ENCODE measurements around the gene L3MBTL4.

The L3MBTL4 gene

GRCh38 chr18:6414723-6415417, at the start of gene L3MBTL4:
L3MBTL4 (minus strand) TSS chr18:6414911; CDS start chr18:6311625, 103,286 bp downstream.
- Histone ChIP-seq H3K9me3 (ENCODE audit: control insufficient read depth, insufficient read depth, low read length) (no peaks in the 10 kb centered on the region), H3K9ac (ENCODE audit: low read depth, low read length) (peak within 1 kb of the TSS; percentile 55), H3K36me3 (ENCODE audit: control insufficient read depth, insufficient read depth, low read length) (no peaks in the 10 kb centered on the region), H3K4me3 (ENCODE audit: low read depth, low read length) (peak within 1 kb of the TSS; percentile 67), H3K4me1 (ENCODE audit: control insufficient read depth, insufficient read depth, low read length) (no peaks in the 10 kb centered on the region), H3K27me3 (ENCODE audit: control insufficient read depth, insufficient read depth, low read length) (peaks cover 15% of the 10 kb centered on the region)

GRCh38 chr18:6452194-6452593, 37.5 kb upstream of the L3MBTL4 start:
- H3K36me3 ChIP-seq (ENCODE audit: control insufficient read depth, insufficient read depth, low read length), result no peaks in the 10 kb centered on the region
- no peaks in the 10 kb centered on the region for H3K27me3 ChIP-seq (ENCODE audit: control insufficient read depth, insufficient read depth, low read length)
- H3K9ac ChIP-seq (ENCODE audit: low read depth, low read length), result no peak overlapping the region
- no peaks in the 10 kb centered on the region for H3K4me1 ChIP-seq (ENCODE audit: control insufficient read depth, insufficient read depth, low read length)
- H3K4me3 ChIP-seq (ENCODE audit: low read depth, low read length), result no peak overlapping the region
- H3K9me3 ChIP-seq (ENCODE audit: control insufficient read depth, insufficient read depth, low read length), result no peaks in the 10 kb centered on the region

GRCh38 chr18:6449213-6449612, 34.5 kb upstream of the L3MBTL4 start:
- H3K27me3 ChIP-seq (ENCODE audit: control insufficient read depth, insufficient read depth, low read length), result no peaks in the 10 kb centered on the region
- H3K4me3 ChIP-seq (ENCODE audit: low read depth, low read length), result no peak overlapping the region
- no peaks in the 10 kb centered on the region for H3K4me1 ChIP-seq (ENCODE audit: control insufficient read depth, insufficient read depth, low read length)
- H3K36me3 ChIP-seq (ENCODE audit: control insufficient read depth, insufficient read depth, low read length), result no peaks in the 10 kb centered on the region
- no peak overlapping the region for H3K9ac ChIP-seq (ENCODE audit: low read depth, low read length)
- H3K9me3 ChIP-seq (ENCODE audit: control insufficient read depth, insufficient read depth, low read length), result no peaks in the 10 kb centered on the region

- no peak overlapping the region for H3K4me3 ChIP-seq (ENCODE audit: low read depth, low read length)
- no peaks in the 10 kb centered on the region for H3K9me3 ChIP-seq (ENCODE audit: control insufficient read depth, insufficient read depth, low read length)
- no peaks in the 10 kb centered on the region for H3K4me1 ChIP-seq (ENCODE audit: control insufficient read depth, insufficient read depth, low read length)
- H3K36me3 ChIP-seq (ENCODE audit: control insufficient read depth, insufficient read depth, low read length), result no peaks in the 10 kb centered on the region
- no peak overlapping the region for H3K9ac ChIP-seq (ENCODE audit: low read depth, low read length)
- no peaks in the 10 kb centered on the region for H3K27me3 ChIP-seq (ENCODE audit: control insufficient read depth, insufficient read depth, low read length)
Measured at GRCh38 chr18:6444466-6445228, 29.9 kb upstream of the L3MBTL4 start.

GRCh38 chr18:6441200-6441599, 26.5 kb upstream of the L3MBTL4 start:
- no peak overlapping the region for H3K9ac ChIP-seq (ENCODE audit: low read depth, low read length)
- H3K36me3 ChIP-seq (ENCODE audit: control insufficient read depth, insufficient read depth, low read length), result no peaks in the 10 kb centered on the region
- H3K4me1 ChIP-seq (ENCODE audit: control insufficient read depth, insufficient read depth, low read length), result no peaks in the 10 kb centered on the region
- H3K9me3 ChIP-seq (ENCODE audit: control insufficient read depth, insufficient read depth, low read length), result no peaks in the 10 kb centered on the region
- H3K4me3 ChIP-seq (ENCODE audit: low read depth, low read length), result no peak overlapping the region
- H3K27me3 ChIP-seq (ENCODE audit: control insufficient read depth, insufficient read depth, low read length), result no peaks in the 10 kb centered on the region

GRCh38 chr18:6437937-6438818, 23.5 kb upstream of the L3MBTL4 start:
- Histone ChIP-seq H3K36me3 (ENCODE audit: control insufficient read depth, insufficient read depth, low read length) (no peaks in the 10 kb centered on the region), H3K27me3 (ENCODE audit: control insufficient read depth, insufficient read depth, low read length) (no peaks in the 10 kb centered on the region), H3K4me3 (ENCODE audit: low read depth, low read length) (no peak overlapping the region), H3K9me3 (ENCODE audit: control insufficient read depth, insufficient read depth, low read length) (no peaks in the 10 kb centered on the region), H3K4me1 (ENCODE audit: control insufficient read depth, insufficient read depth, low read length) (no peaks in the 10 kb centered on the region), H3K9ac (ENCODE audit: low read depth, low read length) (no peak overlapping the region)

GRCh38 chr18:6435731-6436130, 21.0 kb upstream of the L3MBTL4 start:
- Histone ChIP-seq H3K9me3 (ENCODE audit: control insufficient read depth, insufficient read depth, low read length) (no peaks in the 10 kb centered on the region), H3K36me3 (ENCODE audit: control insufficient read depth, insufficient read depth, low read length) (no peaks in the 10 kb centered on the region), H3K4me3 (ENCODE audit: low read depth, low read length) (no peak overlapping the region), H3K4me1 (ENCODE audit: control insufficient read depth, insufficient read depth, low read length) (no peaks in the 10 kb centered on the region), H3K27me3 (ENCODE audit: control insufficient read depth, insufficient read depth, low read length) (no peaks in the 10 kb centered on the region), H3K9ac (ENCODE audit: low read depth, low read length) (no peak overlapping the region)

- Histone ChIP-seq H3K4me1 (ENCODE audit: control insufficient read depth, insufficient read depth, low read length) (no peaks in the 10 kb centered on the region), H3K36me3 (ENCODE audit: control insufficient read depth, insufficient read depth, low read length) (no peaks in the 10 kb centered on the region), H3K9me3 (ENCODE audit: control insufficient read depth, insufficient read depth, low read length) (no peaks in the 10 kb centered on the region), H3K27me3 (ENCODE audit: control insufficient read depth, insufficient read depth, low read length) (no peaks in the 10 kb centered on the region), H3K9ac (ENCODE audit: low read depth, low read length) (no peak overlapping the region), H3K4me3 (ENCODE audit: low read depth, low read length) (no peak overlapping the region)
Measured at GRCh38 chr18:6434987-6435709, 20.4 kb upstream of the L3MBTL4 start.

- Histone ChIP-seq H3K27me3 (ENCODE audit: control insufficient read depth, insufficient read depth, low read length) (no peaks in the 10 kb centered on the region), H3K4me1 (ENCODE audit: control insufficient read depth, insufficient read depth, low read length) (no peaks in the 10 kb centered on the region), H3K9ac (ENCODE audit: low read depth, low read length) (no peak overlapping the region), H3K4me3 (ENCODE audit: low read depth, low read length) (no peak overlapping the region), H3K36me3 (ENCODE audit: control insufficient read depth, insufficient read depth, low read length) (no peaks in the 10 kb centered on the region), H3K9me3 (ENCODE audit: control insufficient read depth, insufficient read depth, low read length) (no peaks in the 10 kb centered on the region)
Measured at GRCh38 chr18:6434481-6434880, 19.8 kb upstream of the L3MBTL4 start.

- Histone ChIP-seq H3K9me3 (ENCODE audit: control insufficient read depth, insufficient read depth, low read length) (no peaks in the 10 kb centered on the region), H3K4me3 (ENCODE audit: low read depth, low read length) (no peak overlapping the region), H3K9ac (ENCODE audit: low read depth, low read length) (no peak overlapping the region), H3K27me3 (ENCODE audit: control insufficient read depth, insufficient read depth, low read length) (no peaks in the 10 kb centered on the region), H3K4me1 (ENCODE audit: control insufficient read depth, insufficient read depth, low read length) (no peaks in the 10 kb centered on the region), H3K36me3 (ENCODE audit: control insufficient read depth, insufficient read depth, low read length) (no peaks in the 10 kb centered on the region)
Measured at GRCh38 chr18:6431659-6432318, 17.1 kb upstream of the L3MBTL4 start.
